IMR-90 (cell line): ENCODE measurements around the gene MEGF9. TPM values are rescaled to one million over a fixed set of nuclear protein-coding genes. Genes with fewer than 3 reads are reported as not detected.

Source experiments
- ATAC-seq: fragments of 200-7000 bp; cut with Tn5 transposase; 2 replicates; pipeline ENCODE4 v1.9.1; 2020; ENCODE audit warnings: low read depth, mild to moderate bottlenecking, moderate library complexity
- BruUV-seq: library from RNA; stranded (reverse); fragments of 400-500 nt; replicated peaks from 2 replicates; lab custom pipeline; 2021; lab: Mats Ljungman, UMichigan
- CTCF ChIA-PET: fragments of 300-600 bp; formaldehyde crosslinking; extraction: SDS; loops from one replicate; lab custom pipeline; 2021; ENCODE audit warnings: antibody characterized with exemption; lab: Yijun Ruan, JAX
- POLR2A ChIA-PET: fragments of 300-600 bp; sonication (Branson Sonifier 250); formaldehyde crosslinking; loops from one replicate; lab custom pipeline; 2022; ENCODE audit warnings: antibody characterized with exemption; ENCODE audit not compliant: unreplicated experiment; lab: Charles Lee
- DNase-seq: peaks from one replicate; pipeline ENCODE4 v3.0.0; 2013
- H2AFZ ChIP-seq: replicated peaks from 2 replicates; pipeline ENCODE3; 2013; ENCODE audit warnings: low read length, mild to moderate bottlenecking; ENCODE audit not compliant: poor library complexity
- H2AK5ac ChIP-seq: 2 replicates; pipeline ENCODE4 v1.6.1; 2013; ENCODE audit warnings: low read depth, low read length, inconsistent platforms
- H2AK9ac ChIP-seq: replicated peaks from 2 replicates; pipeline ENCODE3; 2013; ENCODE audit warnings: mild to moderate bottlenecking, low read depth, low read length, moderate library complexity; ENCODE audit not compliant: poor library complexity
- H2BK120ac ChIP-seq: 2 replicates; pipeline ENCODE4 v1.6.1; 2013; ENCODE audit warnings: low read depth, low read length, inconsistent platforms
- H2BK15ac ChIP-seq: 3 replicates; pipeline ENCODE4 v1.6.1; 2013; ENCODE audit warnings: low read depth, low read length, inconsistent platforms
- H2BK20ac ChIP-seq: 2 replicates; pipeline ENCODE4 v1.6.1; 2013; ENCODE audit warnings: low read depth, mild to moderate bottlenecking, inconsistent platforms, low read length, moderate library complexity
- H2BK5ac ChIP-seq: 2 replicates; pipeline ENCODE4 v1.6.1; 2013; ENCODE audit warnings: mild to moderate bottlenecking, low read depth, low read length, inconsistent platforms; ENCODE audit not compliant: poor library complexity, severe bottlenecking
- H3K14ac ChIP-seq: replicated peaks from 2 replicates; pipeline ENCODE4 v1.6.1; 2013; ENCODE audit warnings: low read depth, low read length, inconsistent platforms
- H3K18ac ChIP-seq: 2 replicates; pipeline ENCODE4 v1.6.1; 2013; ENCODE audit warnings: low read depth, low read length, control low read depth
- H3K23ac ChIP-seq: 2 replicates; pipeline ENCODE4 v1.6.1; 2013; ENCODE audit warnings: low read depth, low read length, inconsistent platforms
- H3K27ac ChIP-seq: 2 replicates; pipeline ENCODE4 v1.5.1; 2013; ENCODE audit warnings: mild to moderate bottlenecking, control low read depth, low read length; ENCODE audit not compliant: insufficient read depth
- H3K27me3 ChIP-seq: 2 replicates; pipeline ENCODE4 v1.6.1; 2013; ENCODE audit warnings: low read length; ENCODE audit not compliant: control insufficient read depth, insufficient read depth
- H3K36me3 ChIP-seq: 2 replicates; pipeline ENCODE4 v1.6.1; 2013; ENCODE audit warnings: low read length, mixed read lengths; ENCODE audit not compliant: control insufficient read depth, insufficient read depth
- H3K4ac ChIP-seq: 2 replicates; pipeline ENCODE4 v1.6.1; 2013; ENCODE audit warnings: low read depth, low read length, inconsistent platforms
- H3K4me1 ChIP-seq: 2 replicates; pipeline ENCODE4 v1.6.1; 2013; ENCODE audit warnings: low read length, mixed read lengths; ENCODE audit not compliant: control insufficient read depth, insufficient read depth
- H3K4me2 ChIP-seq: 2 replicates; pipeline ENCODE4 v1.6.1; 2013; ENCODE audit warnings: low read depth, mild to moderate bottlenecking, control low read depth, low read length, moderate library complexity
- H3K4me3 ChIP-seq: 2 replicates; pipeline ENCODE4 v1.5.1; 2013; ENCODE audit warnings: low read depth, mild to moderate bottlenecking, control low read depth, low read length, moderate library complexity; ENCODE audit not compliant: insufficient read depth
- H3K56ac ChIP-seq: 2 replicates; pipeline ENCODE4 v1.6.1; 2013; ENCODE audit warnings: low read length, inconsistent platforms; ENCODE audit not compliant: insufficient read depth; ENCODE audit errors: extremely low read depth
- H3K79me1 ChIP-seq, 2 experiments: 2 replicates each; pipeline ENCODE4 v1.6.1; 2013; ENCODE audit warnings: low read length in 2 of 2, inconsistent platforms in 1 of 2, low read depth in 1 of 2
- H3K9ac ChIP-seq: 2 replicates; pipeline ENCODE4 v1.6.1; 2013; ENCODE audit warnings: low read depth, low read length, control low read depth
- H3K9me1 ChIP-seq: 2 replicates; pipeline ENCODE4 v1.6.1; 2013; ENCODE audit warnings: low read length, inconsistent platforms; ENCODE audit not compliant: insufficient read depth
- H3K9me3 ChIP-seq: 2 replicates; pipeline ENCODE4 v1.6.1; 2013; ENCODE audit warnings: low read length; ENCODE audit not compliant: control insufficient read depth, insufficient read depth
- H4K20me1 ChIP-seq: 2 replicates; pipeline ENCODE4 v1.6.1; 2013; ENCODE audit warnings: low read length, inconsistent platforms; ENCODE audit not compliant: insufficient read depth
- H4K5ac ChIP-seq: 2 replicates; pipeline ENCODE4 v1.6.1; 2013; ENCODE audit warnings: mild to moderate bottlenecking, low read depth, low read length, control low read depth
- H4K8ac ChIP-seq, 2 experiments: 2 replicates each; pipeline ENCODE4 v1.6.1; 2013; ENCODE audit warnings: low read depth in 2 of 2, low read length in 2 of 2, control low read depth in 1 of 2, inconsistent platforms in 1 of 2
- H4K91ac ChIP-seq: 2 replicates; pipeline ENCODE4 v1.6.1; 2013; ENCODE audit warnings: low read depth, low read length, inconsistent platforms; ENCODE audit not compliant: insufficient read depth
- BHLHE40 ChIP-seq: fragments of 150-350 bp; IDR thresholded peaks from 2 replicates; pipeline ENCODE4 v1.6.1; 2016; ENCODE audit warnings: mild to moderate bottlenecking, low read depth, low read length
- FOS ChIP-seq: fragments of 150-350 bp; IDR thresholded peaks from 2 replicates; pipeline ENCODE4 v1.6.1; 2016; ENCODE audit warnings: low read depth, low read length
- MAFK ChIP-seq: IDR thresholded peaks from 2 replicates; pipeline ENCODE4 v1.6.1; 2012; ENCODE audit warnings: low read depth, low read length, improper control_type of control experiment
- WGBS, 2 experiments: methylation state at CpG; one replicate each; pipeline versions ENCODE4 v1.1.5 to v1.1.7; 2013; ENCODE audit warnings: missing lambda C conversion rate in 2 of 2; ENCODE audit not compliant: insufficient read length in 1 of 2; ENCODE audit errors: extremely low coverage in 2 of 2; 5-methylcytosine and 5-hydroxymethylcytosine counted together
- dilution Hi-C: fragments of 300-500 bp; cut with HindIII; formaldehyde crosslinking; loops from one replicate; pipeline ENCODE4 v1.14.3; 2018; ENCODE audit warnings: low sequenced_read_pairs; ENCODE audit not compliant: unreplicated experiment
- in situ Hi-C: fragments of 300-500 bp; cut with MboI; formaldehyde crosslinking; loops from 3 replicates; pipeline ENCODE4 v1.14.3; 2019; ENCODE audit warnings: low sequenced_read_pairs, inconsistent platforms, mixed read lengths
- intact Hi-C: fragments of 100-400 bp; cut with micrococcal nuclease; formaldehyde crosslinking; loops from 2 replicates; pipeline ENCODE4 v1.10.0; 2022
- polyA plus RNA-seq, 3 experiments: library from polyadenylated mRNA; depleted of rRNA; stranded (reverse); fragments of >200 nt; gene quantifications; 2 replicates each; pipeline ENCODE4 v1.2.3, GENCODE V29; 2012; ENCODE audit warnings: low replicate concordance in 1 of 3
- total RNA-seq: library from RNA; depleted of rRNA; stranded (reverse); fragments of >200 nt; gene quantifications from 2 replicates; pipeline ENCODE4 v1.2.3, GENCODE V29; 2012
- TF ChIP-seq, protein P1 (sequence below): fragments of 150-350 bp; IDR thresholded peaks from 2 replicates; pipeline ENCODE4 v1.6.1; 2017; ENCODE audit warnings: mild to moderate bottlenecking, antibody characterized with exemption, low read length, low read depth

Gene MEGF9
- total and polyA plus RNA-seq, 2 of the 4 experiments (the other 2 are of a cell fraction) = 3.4 TPM

DNA sequence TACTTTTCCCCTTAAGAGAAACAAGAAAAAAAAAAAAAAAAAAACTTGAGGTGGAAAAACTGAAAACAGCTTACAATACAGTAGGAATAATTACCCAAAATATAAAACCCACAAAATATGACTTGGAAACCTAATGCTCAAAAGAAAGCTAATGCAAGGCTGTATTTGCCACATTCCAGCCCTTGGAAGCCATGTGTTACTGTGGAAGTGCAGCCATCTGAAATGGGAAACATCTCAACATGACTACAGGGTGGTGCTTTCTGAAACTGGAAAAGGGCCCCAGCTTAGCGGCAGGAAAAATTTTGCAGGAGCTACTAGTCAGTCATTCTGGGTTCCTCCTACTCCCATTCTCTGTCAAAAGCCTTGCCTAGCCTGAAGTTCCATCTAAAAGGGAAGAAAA is 154.7 kb downstream of the MEGF9 start:
- H4K91ac ChIP-seq = no peak overlapping the region
- TF ChIP-seq, protein P1, sequence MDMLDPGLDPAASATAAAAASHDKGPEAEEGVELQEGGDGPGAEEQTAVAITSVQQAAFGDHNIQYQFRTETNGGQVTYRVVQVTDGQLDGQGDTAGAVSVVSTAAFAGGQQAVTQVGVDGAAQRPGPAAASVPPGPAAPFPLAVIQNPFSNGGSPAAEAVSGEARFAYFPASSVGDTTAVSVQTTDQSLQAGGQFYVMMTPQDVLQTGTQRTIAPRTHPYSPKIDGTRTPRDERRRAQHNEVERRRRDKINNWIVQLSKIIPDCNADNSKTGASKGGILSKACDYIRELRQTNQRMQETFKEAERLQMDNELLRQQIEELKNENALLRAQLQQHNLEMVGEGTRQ = no peak
- TF ChIP-seq FOS (no peak), MAFK (no peak), BHLHE40 (no peak)
- no peak overlapping the region for H2AK5ac ChIP-seq
- BruUV-seq = no TSS peak
- no peaks in the 10 kb centered on the region for H3K9me3 ChIP-seq
- no peak for ATAC-seq
- no peak overlapping the region for H2BK120ac ChIP-seq
- H3K4me3 ChIP-seq = no peak overlapping the region
- peaks cover 10% of the 10 kb centered on the region for H3K36me3 ChIP-seq
- no peak overlapping the region for H3K4ac ChIP-seq
- H2BK5ac ChIP-seq = no peak overlapping the region
- H3K27ac ChIP-seq = no peak overlapping the region
- H2BK20ac ChIP-seq = no peak overlapping the region
- dilution Hi-C loops (no loop called here), intact Hi-C loops (no loop called here), in situ Hi-C loops (no loop called here)
- H3K79me1 ChIP-seq = peaks cover 41 to 47% of the 10 kb centered on the region in 2 experiments
- WGBS, 2 experiments = no CpG with 5 or more reads among the region's 1 CpG
- H3K4me1 ChIP-seq = no peaks in the 10 kb centered on the region
- no peak overlapping the region for H3K4me2 ChIP-seq
- no peaks in the 10 kb centered on the region for H3K27me3 ChIP-seq
- H2AFZ ChIP-seq = no peak overlapping the region
- CTCF ChIA-PET = interaction anchor here (1.2 kb wide), 1 partner anchor 14 kb away, joined by 3 read pairs; no protein-coding TSS in a partner anchor
- no peak overlapping the region for H3K9ac ChIP-seq
- no peak overlapping the region for H3K14ac ChIP-seq
- no peak overlapping the region for H4K5ac ChIP-seq
- peaks cover 13% of the 10 kb centered on the region for H3K9me1 ChIP-seq
- no peak overlapping the region for H3K23ac ChIP-seq
- H2BK15ac ChIP-seq = no peak overlapping the region
- H3K18ac ChIP-seq = no peak overlapping the region
- H4K8ac ChIP-seq = no peak overlapping the region
- POLR2A ChIA-PET = no interaction called here
- no peak overlapping the region for H2AK9ac ChIP-seq
- no peak overlapping the region for H3K56ac ChIP-seq
- H4K20me1 ChIP-seq = 0 out of 2 replicates have a peak, but pooled peaks cover 3% of the 10 kb centered on the region
- no peak for DNase-seq
